Ectodermal cell (in vitro differentiated cells): ENCODE data around the gene CHDH. TPM values are rescaled to one million over a fixed set of nuclear protein-coding genes. Genes with fewer than 3 reads are reported as not detected.

Experiments
- H3K27ac ChIP-seq: 2 replicates; pipeline ENCODE4 v1.7.0; 2013; ENCODE audit warnings: mild to moderate bottlenecking, low read depth, low read length; ENCODE audit not compliant: insufficient read depth, poor library complexity, severe bottlenecking
- H3K27me3 ChIP-seq: 2 replicates; pipeline ENCODE4 v1.7.0; 2013; ENCODE audit warnings: mild to moderate bottlenecking, low read length; ENCODE audit not compliant: insufficient read depth, control insufficient read depth, poor library complexity, severe bottlenecking
- H3K36me3 ChIP-seq: one replicate; pipeline ENCODE4 v1.7.0; 2013; ENCODE audit warnings: low read length; ENCODE audit not compliant: control insufficient read depth, insufficient read depth
- H3K4me1 ChIP-seq: one replicate; pipeline ENCODE4 v1.7.0; 2013; ENCODE audit warnings: low read length; ENCODE audit not compliant: control insufficient read depth, insufficient read depth
- H3K4me3 ChIP-seq: 2 replicates; pipeline ENCODE4 v1.7.0; 2013; ENCODE audit warnings: low read depth, low read length, control low read depth; ENCODE audit not compliant: insufficient read depth
- H3K9me3 ChIP-seq: 2 replicates; pipeline ENCODE4 v1.7.0; 2013; ENCODE audit warnings: mild to moderate bottlenecking, low read length, moderate library complexity; ENCODE audit not compliant: control insufficient read depth
- WGBS, 2 experiments: methylation state at CpG; one replicate each; pipeline ENCODE4 v1.1.7; 2013; ENCODE audit warnings: missing lambda C conversion rate in 2 of 2; 5-methylcytosine and 5-hydroxymethylcytosine counted together
- polyA plus RNA-seq, 4 experiments: library from polyadenylated mRNA; stranded (reverse); fragments of 50-300 nt; gene quantifications; one replicate each; pipeline ENCODE4 v1.2.3, GENCODE V29; 2013

The CHDH gene, protein sequence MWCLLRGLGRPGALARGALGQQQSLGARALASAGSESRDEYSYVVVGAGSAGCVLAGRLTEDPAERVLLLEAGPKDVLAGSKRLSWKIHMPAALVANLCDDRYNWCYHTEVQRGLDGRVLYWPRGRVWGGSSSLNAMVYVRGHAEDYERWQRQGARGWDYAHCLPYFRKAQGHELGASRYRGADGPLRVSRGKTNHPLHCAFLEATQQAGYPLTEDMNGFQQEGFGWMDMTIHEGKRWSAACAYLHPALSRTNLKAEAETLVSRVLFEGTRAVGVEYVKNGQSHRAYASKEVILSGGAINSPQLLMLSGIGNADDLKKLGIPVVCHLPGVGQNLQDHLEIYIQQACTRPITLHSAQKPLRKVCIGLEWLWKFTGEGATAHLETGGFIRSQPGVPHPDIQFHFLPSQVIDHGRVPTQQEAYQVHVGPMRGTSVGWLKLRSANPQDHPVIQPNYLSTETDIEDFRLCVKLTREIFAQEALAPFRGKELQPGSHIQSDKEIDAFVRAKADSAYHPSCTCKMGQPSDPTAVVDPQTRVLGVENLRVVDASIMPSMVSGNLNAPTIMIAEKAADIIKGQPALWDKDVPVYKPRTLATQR
- 2.9 TPM for polyA plus RNA-seq (2013, experiment 1 of 4)
- 3.1 TPM for polyA plus RNA-seq (2013, experiment 2 of 4)
- 2.5 TPM for polyA plus RNA-seq (2013, experiment 3 of 4)
- polyA plus RNA-seq (2013, experiment 4 of 4): 3.0 TPM

DNA sequence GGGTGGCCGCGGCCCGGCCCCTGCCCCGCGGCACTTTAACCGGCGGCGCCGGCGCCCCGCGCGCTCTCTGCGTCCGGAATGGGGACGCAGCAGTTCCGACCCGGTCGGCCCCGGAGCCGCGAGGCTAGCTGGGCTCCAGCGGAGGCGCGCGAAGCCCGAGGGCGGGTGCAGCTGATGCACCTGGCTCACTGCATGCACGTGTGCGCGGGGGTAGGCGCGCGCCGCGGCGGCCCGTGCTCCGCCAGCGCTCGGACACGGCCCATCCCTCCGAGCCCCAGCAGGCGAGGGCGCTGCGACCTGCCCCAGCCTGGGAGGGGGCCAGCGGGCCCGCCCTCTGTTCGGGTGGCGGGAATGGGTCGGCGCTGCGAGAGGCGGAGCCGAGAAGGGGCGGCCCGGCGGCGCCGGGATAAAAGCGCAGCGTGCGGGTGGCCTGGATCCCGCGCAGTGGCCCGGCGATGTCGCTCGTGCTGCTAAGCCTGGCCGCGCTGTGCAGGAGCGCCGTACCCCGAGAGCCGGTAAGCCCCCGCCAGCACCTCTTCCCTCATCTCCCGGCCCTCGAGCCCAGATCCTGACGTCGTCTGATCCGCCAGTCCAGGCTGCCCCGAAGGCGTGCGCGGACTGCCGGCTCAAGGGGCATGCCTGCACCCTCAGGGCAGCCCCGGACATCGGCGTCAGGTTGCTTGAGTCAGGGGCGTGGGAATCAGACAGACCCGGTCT, at the start of gene CHDH, which contains the start of gene IL17RB:
TSS of gene CHDH (minus strand) at position 286 of the 717 bp plus-strand sequence. CDS start 22,411 bp downstream, outside the sequence.
TSS of gene IL17RB (plus strand) at position 435 of the 717 bp plus-strand sequence. CDS start at position 456, 21 bp downstream.
- WGBS, 2 experiments: 4 to 5% methylated on average over 91 of the region's 91 CpGs
- Histone ChIP-seq H3K4me1 (peaks cover 17% of the 10 kb centered on the region), H3K9me3 (no peaks in the 10 kb centered on the region), H3K36me3 (no peaks in the 10 kb centered on the region), H3K4me3 (peak within 1 kb of the TSS; percentile 69), H3K27me3 (peaks cover 37% of the 10 kb centered on the region), H3K27ac (no peak within 1 kb of the TSS)

DNA sequence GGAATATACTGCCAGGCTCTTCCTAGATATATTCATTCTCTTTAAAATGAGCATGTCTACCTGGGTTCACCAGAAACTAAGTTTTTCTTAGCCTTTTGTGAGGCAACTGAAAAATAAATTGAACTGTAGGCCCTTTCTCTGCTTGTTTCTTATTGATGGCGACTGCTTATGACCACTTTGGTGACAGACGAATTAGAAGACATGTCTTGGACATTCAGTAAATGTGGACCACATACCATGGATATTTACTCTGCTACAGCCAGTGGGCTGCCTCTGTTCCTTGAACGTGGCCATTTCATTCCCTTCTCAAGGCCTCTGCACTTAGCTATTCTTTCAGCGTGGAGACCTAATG, 46.0 kb upstream of the CHDH start:
- Histone ChIP-seq H3K27ac (peak overlapping the region; percentile 77), H3K27me3 (peaks cover 24% of the 10 kb centered on the region), H3K36me3 (no peaks in the 10 kb centered on the region), H3K4me3 (peak overlapping the region; percentile 91), H3K4me1 (no peaks in the 10 kb centered on the region), H3K9me3 (no peaks in the 10 kb centered on the region)
- WGBS, 2 experiments: 64 to 68% methylated on average over 4 of the region's 4 CpGs

DNA sequence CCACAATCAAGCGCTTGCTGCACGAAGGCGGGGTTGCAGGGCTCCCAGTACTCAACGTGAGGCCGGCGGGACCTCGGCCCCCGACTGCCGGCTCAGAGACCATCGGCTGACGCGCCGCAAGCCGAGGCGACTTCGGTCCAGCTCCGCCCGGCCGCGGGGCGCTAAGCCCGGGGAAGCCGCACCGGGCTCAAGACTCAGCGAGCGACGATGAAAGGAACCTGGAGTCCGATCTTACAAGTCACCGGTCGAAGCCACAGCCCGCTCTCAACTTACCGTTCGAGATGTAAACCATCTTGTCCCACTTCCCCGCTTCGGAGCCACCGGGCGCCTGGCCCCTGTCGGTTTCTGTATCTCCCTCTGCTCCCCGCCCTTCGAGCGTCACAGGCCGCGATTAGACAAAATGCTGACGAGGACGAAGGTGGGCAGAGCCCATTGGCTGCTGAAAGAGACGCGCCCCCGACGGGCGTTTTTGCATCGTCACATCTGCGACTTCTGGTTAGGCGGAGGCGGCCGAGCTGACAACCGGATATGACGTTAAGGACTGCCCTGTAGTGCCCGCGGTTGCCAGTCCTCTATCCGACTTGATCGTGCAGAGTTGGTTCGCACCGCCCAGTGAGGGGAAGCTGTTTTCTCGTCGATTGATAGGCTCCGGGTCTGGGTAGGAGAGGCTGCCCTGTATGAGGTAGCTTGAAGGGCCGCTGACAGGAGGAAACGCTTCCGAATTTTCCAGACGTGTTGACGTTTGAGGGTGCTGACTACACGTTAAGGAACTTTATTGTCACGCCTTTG, 45.5 kb upstream of the CHDH start, which contains the start of gene SELENOK:
TSS of gene SELENOK (minus strand) at position 363 of the 789 bp plus-strand sequence.
- Histone ChIP-seq H3K4me3 (peak within 1 kb of the TSS; percentile 91), H3K36me3 (no peaks in the 10 kb centered on the region), H3K9me3 (no peaks in the 10 kb centered on the region), H3K27me3 (peaks cover 20% of the 10 kb centered on the region), H3K4me1 (no peaks in the 10 kb centered on the region), H3K27ac (peak within 1 kb of the TSS; percentile 77)
- 1% methylated on average over 73 of the region's 73 CpGs for WGBS, 2 experiments

DNA sequence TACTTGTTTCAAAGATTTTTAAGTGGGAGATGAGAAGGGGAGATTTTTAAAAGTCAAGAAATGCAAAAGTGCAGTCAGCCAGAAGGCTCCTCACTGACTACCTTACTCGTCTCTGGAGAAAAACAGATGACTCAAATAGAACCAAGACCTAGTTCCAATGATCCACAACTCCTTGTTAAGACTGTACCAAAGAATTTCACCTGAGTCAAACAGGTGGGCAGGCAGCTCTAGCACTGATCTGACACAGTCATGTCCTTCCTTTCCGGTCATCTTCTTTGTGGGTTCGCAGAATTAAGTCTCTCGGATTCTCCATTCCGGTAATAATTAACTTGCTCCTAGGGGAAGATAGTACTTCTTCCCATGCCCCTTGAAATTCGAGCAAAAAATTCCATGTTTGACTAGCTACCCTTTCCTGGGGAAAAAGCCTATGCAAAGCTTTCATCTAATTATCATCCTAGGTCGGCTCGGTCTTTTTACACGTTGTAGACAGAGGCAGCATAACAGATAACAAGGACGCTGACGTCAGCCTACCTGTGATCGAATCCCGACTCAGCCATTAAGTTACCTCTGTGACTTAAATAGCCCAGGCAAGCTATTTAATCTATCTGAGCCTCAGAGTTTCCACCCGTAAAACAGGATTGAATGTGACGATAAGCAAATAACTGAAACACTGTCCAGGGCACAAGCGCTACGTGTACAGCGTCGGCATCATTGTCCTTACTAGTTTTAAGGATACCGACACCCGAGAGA, 44.7 kb upstream of the CHDH start:
- peak overlapping the region; percentile 91 for H3K4me3 ChIP-seq
- no peaks in the 10 kb centered on the region for H3K4me1 ChIP-seq
- 9% methylated on average over 21 of the region's 21 CpGs for WGBS, 2 experiments
- H3K9me3 ChIP-seq: no peaks in the 10 kb centered on the region
- peak overlapping the region; percentile 52 for H3K27ac ChIP-seq
- H3K27me3 ChIP-seq: peaks cover 14% of the 10 kb centered on the region
- peaks cover 2% of the 10 kb centered on the region for H3K36me3 ChIP-seq

DNA sequence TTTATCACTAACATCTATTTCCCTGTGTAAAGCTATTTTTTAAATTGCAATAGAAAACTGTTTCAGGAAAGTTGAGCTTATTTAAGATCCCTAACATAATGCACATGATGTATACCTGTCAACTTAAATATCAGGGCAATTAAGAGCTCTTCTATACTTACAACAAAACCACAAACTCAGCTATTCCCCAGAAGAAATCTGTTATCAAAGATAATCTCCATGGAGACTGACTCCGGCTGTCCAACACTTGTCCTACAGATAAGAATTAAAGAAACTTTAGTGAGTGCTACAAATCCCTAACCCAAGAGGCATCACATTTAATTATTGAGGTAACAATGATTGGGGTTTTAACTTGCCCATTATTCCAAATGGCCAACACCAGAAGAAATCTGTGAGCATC, 42.0 kb upstream of the CHDH start:
- H3K27ac ChIP-seq: no peak overlapping the region
- H3K36me3 ChIP-seq: peaks cover 3% of the 10 kb centered on the region
- no peaks in the 10 kb centered on the region for H3K4me1 ChIP-seq
- H3K4me3 ChIP-seq: no peak overlapping the region
- H3K27me3 ChIP-seq: no peaks in the 10 kb centered on the region
- H3K9me3 ChIP-seq: no peaks in the 10 kb centered on the region
- WGBS, 2 experiments: 100% methylated on average over 1 of the region's 1 CpG

DNA sequence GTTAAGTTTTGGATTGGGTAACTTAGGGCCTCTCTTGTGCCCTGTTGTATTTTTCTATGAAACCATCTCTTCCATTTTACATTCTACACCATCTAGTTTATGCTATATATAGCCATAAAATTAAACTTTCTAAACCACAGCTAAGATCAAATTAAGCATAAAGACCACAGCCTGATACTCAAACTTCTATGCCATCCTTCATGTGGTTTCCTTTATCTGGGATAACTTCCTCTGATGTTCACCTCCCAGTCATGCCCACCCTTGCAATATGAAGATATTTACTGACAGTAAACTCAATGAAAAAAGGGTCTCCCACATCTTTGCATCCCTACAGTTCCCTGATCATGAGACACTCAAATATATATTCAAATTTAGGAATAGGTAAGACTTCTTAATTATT, 41.2 kb upstream of the CHDH start:
- Histone ChIP-seq H3K9me3 (no peaks in the 10 kb centered on the region), H3K36me3 (peaks cover 3% of the 10 kb centered on the region), H3K4me3 (no peak overlapping the region), H3K27me3 (no peaks in the 10 kb centered on the region), H3K4me1 (no peaks in the 10 kb centered on the region), H3K27ac (no peak overlapping the region)

DNA sequence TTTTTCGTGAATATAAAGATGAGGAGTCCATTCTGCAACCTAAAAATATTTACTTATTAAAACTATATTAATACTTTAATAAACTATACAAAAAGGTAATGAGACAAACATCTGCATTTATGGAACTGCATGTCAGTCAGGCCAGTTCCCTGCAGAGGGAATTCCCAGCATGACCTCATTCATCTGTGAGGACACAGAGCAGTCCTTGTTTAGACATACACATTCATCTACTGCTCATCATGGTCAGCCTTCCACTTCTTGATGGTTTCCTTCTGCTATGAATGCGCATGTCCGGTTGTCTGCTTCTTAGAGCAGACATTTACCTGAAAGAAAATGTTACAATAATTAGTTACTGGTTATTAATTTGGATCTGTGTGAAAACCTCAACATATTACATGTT, 39.0 kb upstream of the CHDH start:
- peaks cover 8% of the 10 kb centered on the region for H3K4me1 ChIP-seq
- no peaks in the 10 kb centered on the region for H3K27me3 ChIP-seq
- H3K4me3 ChIP-seq: no peak overlapping the region
- WGBS, 2 experiments: 100% methylated on average over 2 of the region's 3 CpGs
- no peaks in the 10 kb centered on the region for H3K9me3 ChIP-seq
- peaks cover 3% of the 10 kb centered on the region for H3K36me3 ChIP-seq
- H3K27ac ChIP-seq: no peak overlapping the region

DNA sequence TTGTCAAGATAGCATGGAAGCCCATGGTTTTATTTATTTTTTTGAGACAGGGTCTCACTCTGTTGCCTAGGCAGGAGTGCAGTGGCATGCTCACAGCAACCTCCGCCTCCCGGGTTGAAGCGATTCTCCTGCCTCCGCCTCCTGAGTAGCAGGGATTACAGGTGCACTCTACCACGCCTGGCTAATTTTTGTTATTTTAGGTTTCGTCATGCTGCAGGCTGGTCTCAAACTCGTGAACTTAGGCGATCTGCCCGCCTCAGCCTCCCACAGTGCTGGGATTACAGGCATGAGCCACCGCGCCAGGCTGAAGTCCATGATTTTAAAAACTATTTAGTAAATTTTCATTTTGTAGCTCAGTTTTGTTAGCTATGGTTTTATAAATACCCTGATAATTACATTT, 38.4 kb upstream of the CHDH start:
- Histone ChIP-seq H3K27me3 (no peaks in the 10 kb centered on the region), H3K36me3 (peaks cover 3% of the 10 kb centered on the region), H3K27ac (no peak overlapping the region), H3K9me3 (no peaks in the 10 kb centered on the region), H3K4me1 (peaks cover 8% of the 10 kb centered on the region), H3K4me3 (no peak overlapping the region)
- 92 to 94% methylated on average over 11 of the region's 11 CpGs for WGBS, 2 experiments

DNA sequence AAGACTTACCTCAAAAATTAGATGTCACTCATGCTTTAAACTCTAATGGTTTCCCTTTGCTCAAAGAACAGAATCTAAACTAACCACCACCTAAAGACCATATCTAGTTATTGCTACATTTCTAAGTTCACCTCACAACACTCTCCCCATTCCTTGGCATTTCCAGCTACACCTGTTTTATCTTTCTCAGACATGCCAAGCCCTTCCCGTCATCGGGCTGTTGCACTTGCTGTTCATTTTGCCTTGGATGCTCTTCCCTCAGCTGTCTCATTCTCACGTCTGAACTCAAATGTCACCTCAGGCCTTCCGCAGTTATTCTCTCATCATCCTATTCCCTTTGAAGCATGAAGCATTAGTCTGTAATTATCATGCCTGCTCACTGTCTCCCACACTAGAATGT, 36.8 kb upstream of the CHDH start:
- WGBS, 2 experiments: 89 to 90% methylated on average over 4 of the region's 4 CpGs
- Histone ChIP-seq H3K36me3 (peaks cover 11% of the 10 kb centered on the region), H3K4me3 (no peak overlapping the region)

More for the DNA sequence above, 36.8 kb upstream of the CHDH start:
- Histone ChIP-seq H3K9me3 (no peaks in the 10 kb centered on the region), H3K27me3 (no peaks in the 10 kb centered on the region), H3K4me1 (peaks cover 8% of the 10 kb centered on the region), H3K27ac (no peak overlapping the region)
